ENCODE data around the gene RTP2.

Gene RTP2

GRCh38 chr3:187677604-187678003 is 24.8 kb downstream of the RTP2 start:
- Histone ChIP-seq H2AFZ (ENCODE audit: low read depth) (no peak overlapping the region), H3K36me3 (ENCODE audit: insufficient read depth) (no peaks in the 10 kb centered on the region), H3K79me2 (ENCODE audit: insufficient read depth, low read depth) (no peaks in the 10 kb centered on the region), H4K20me1 (ENCODE audit: insufficient read depth) (no peaks in the 10 kb centered on the region), H3K4me3 (IDR thresholded peaks at IDR 0.05; ENCODE audit: insufficient read depth, low read depth, low read length) (no peak overlapping the region), H3K9ac (no peak overlapping the region), H3K4me1 (ENCODE audit: low read depth, poor library complexity, severe bottlenecking) (peaks cover 5% of the 10 kb centered on the region), H3K27me3 (ENCODE audit: insufficient read depth, low read depth) (no peaks in the 10 kb centered on the region), H3K27ac (no peak overlapping the region), H3K4me2 (no peak overlapping the region)
- TF ChIP-seq CTCF (conservative IDR thresholded peaks at IDR 0.05; ENCODE audit: low read depth, low read length) = no peak

DNA sequence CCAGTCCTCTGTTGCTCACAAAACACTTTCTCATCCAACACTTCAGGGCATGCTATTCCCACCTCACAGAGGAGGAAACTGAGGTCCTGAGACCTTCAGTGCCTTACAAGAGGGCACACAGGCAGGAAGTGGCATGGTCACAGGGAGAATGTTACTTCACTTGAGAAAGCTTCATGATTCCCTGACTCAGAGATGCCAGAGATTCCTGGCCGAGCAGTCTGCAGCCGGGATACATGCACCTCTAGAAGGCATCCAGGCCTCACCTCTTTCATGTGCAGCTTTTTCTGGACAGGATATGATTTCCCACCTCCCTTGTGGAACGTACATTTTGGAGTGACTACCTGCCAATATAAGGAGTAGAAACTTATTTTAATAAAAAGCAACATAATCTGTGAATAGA is 29.3 kb downstream of the RTP2 start:
- Histone ChIP-seq H2AFZ (ENCODE audit: low read depth) (no peak overlapping the region), H3K4me3 (IDR thresholded peaks at IDR 0.05; ENCODE audit: insufficient read depth, low read depth, low read length) (no peak overlapping the region), H4K20me1 (ENCODE audit: insufficient read depth) (no peaks in the 10 kb centered on the region), H3K4me2 (no peak overlapping the region), H3K9ac (no peak overlapping the region), H3K36me3 (ENCODE audit: insufficient read depth) (no peaks in the 10 kb centered on the region), H3K79me2 (ENCODE audit: insufficient read depth, low read depth) (no peaks in the 10 kb centered on the region), H3K27ac (no peak overlapping the region), H3K27me3 (ENCODE audit: insufficient read depth, low read depth) (no peaks in the 10 kb centered on the region), H3K4me1 (ENCODE audit: low read depth, poor library complexity, severe bottlenecking) (no peaks in the 10 kb centered on the region)
- no peak for TF ChIP-seq CTCF (conservative IDR thresholded peaks at IDR 0.05; ENCODE audit: low read depth, low read length)

- Histone ChIP-seq H3K9ac (no peak within 1 kb of the TSS), H3K4me3 (IDR thresholded peaks at IDR 0.05; ENCODE audit: insufficient read depth, low read depth, low read length) (no peak within 1 kb of the TSS), H3K79me2 (ENCODE audit: insufficient read depth, low read depth) (no peaks in the 10 kb centered on the region), H2AFZ (ENCODE audit: low read depth) (no peak within 1 kb of the TSS), H3K4me1 (ENCODE audit: low read depth, poor library complexity, severe bottlenecking) (no peaks in the 10 kb centered on the region), H3K36me3 (ENCODE audit: insufficient read depth) (no peaks in the 10 kb centered on the region), H3K4me2 (no peak within 1 kb of the TSS), H4K20me1 (ENCODE audit: insufficient read depth) (no peaks in the 10 kb centered on the region), H3K27ac (no peak within 1 kb of the TSS), H3K27me3 (ENCODE audit: insufficient read depth, low read depth) (no peaks in the 10 kb centered on the region)
- no peak for TF ChIP-seq CTCF (conservative IDR thresholded peaks at IDR 0.05; ENCODE audit: low read depth, low read length)
Measured at GRCh38 chr3:187669675-187670504, 32.5 kb downstream of the RTP2 start, which contains the start of gene SST. Gene SST (minus strand): TSS chr3:187670394. CDS start chr3:187670291, 103 bp downstream.

GRCh38 chr3:187667526-187667925 is 34.8 kb downstream of the RTP2 start:
- no peaks in the 10 kb centered on the region for H3K27me3 ChIP-seq (ENCODE audit: insufficient read depth, low read depth)

More at GRCh38 chr3:187667526-187667925, 34.8 kb downstream of the RTP2 start:
- Histone ChIP-seq H3K27ac (no peak overlapping the region), H3K9ac (no peak overlapping the region), H3K36me3 (ENCODE audit: insufficient read depth) (no peaks in the 10 kb centered on the region), H3K4me2 (no peak overlapping the region), H4K20me1 (ENCODE audit: insufficient read depth) (no peaks in the 10 kb centered on the region), H3K4me3 (IDR thresholded peaks at IDR 0.05; ENCODE audit: insufficient read depth, low read depth, low read length) (no peak overlapping the region), H3K4me1 (ENCODE audit: low read depth, poor library complexity, severe bottlenecking) (no peaks in the 10 kb centered on the region), H2AFZ (ENCODE audit: low read depth) (no peak overlapping the region), H3K79me2 (ENCODE audit: insufficient read depth, low read depth) (no peaks in the 10 kb centered on the region)
- TF ChIP-seq CTCF (conservative IDR thresholded peaks at IDR 0.05; ENCODE audit: low read depth, low read length) = no peak
